GM23338 (cell line): ENCODE measurements around the gene ERC2. TPM values are rescaled to one million over a fixed set of nuclear protein-coding genes. Genes with fewer than 3 reads are reported as not detected.

ENCODE experiments used
- ATAC-seq: fragments of 200-7000 bp; cut with Tn5 transposase; 3 replicates; pipeline ENCODE4 v1.9.1; 2020
- DNase-seq: peaks from one replicate; pipeline ENCODE4 v3.0.0-alpha.2; 2015; ENCODE audit warnings: low spot score
- H2AFZ ChIP-seq: fragments of 200-600 bp; sonication (generic); 2 replicates; pipeline ENCODE4 v1.8.0; 2016; ENCODE audit warnings: antibody characterized with exemption, mild to moderate bottlenecking, moderate library complexity
- H3F3A ChIP-seq: fragments of 200-600 bp; sonication (generic); replicated peaks from 2 replicates; pipeline ENCODE4 v1.8.0; 2017; ENCODE audit warnings: antibody characterized with exemption, mixed run types, low read depth
- H3K27ac ChIP-seq: fragments of 200-600 bp; sonication (generic); 2 replicates; pipeline ENCODE4 v1.6.1; 2016; ENCODE audit warnings: low read depth
- H3K27me3 ChIP-seq: fragments of 200-600 bp; sonication (generic); 2 replicates; pipeline ENCODE4 v1.8.0; 2016; ENCODE audit warnings: mild to moderate bottlenecking, mixed run types, moderate library complexity; ENCODE audit not compliant: insufficient read depth
- H3K36me3 ChIP-seq: fragments of 200-600 bp; sonication (generic); 2 replicates; pipeline ENCODE4 v1.8.0; 2016; ENCODE audit warnings: mild to moderate bottlenecking; ENCODE audit not compliant: insufficient read depth
- H3K4me1 ChIP-seq: fragments of 200-600 bp; sonication (generic); 2 replicates; pipeline ENCODE4 v1.8.0; 2016; ENCODE audit warnings: mild to moderate bottlenecking, moderate library complexity; ENCODE audit not compliant: insufficient read depth
- H3K4me2 ChIP-seq: fragments of 200-600 bp; sonication (generic); 2 replicates; pipeline ENCODE4 v1.7.1; 2017; ENCODE audit warnings: mixed run types
- H3K4me3 ChIP-seq: fragments of 200-600 bp; sonication (generic); 2 replicates; pipeline ENCODE4 v1.6.1; 2016; ENCODE audit warnings: mixed run types
- H3K79me2 ChIP-seq: fragments of 200-600 bp; sonication (generic); replicated peaks from 2 replicates; pipeline ENCODE4 v1.8.0; 2017; ENCODE audit warnings: mild to moderate bottlenecking; ENCODE audit not compliant: insufficient read depth
- H3K9me2 ChIP-seq: fragments of 200-600 bp; sonication (generic); 2 replicates; pipeline ENCODE4 v1.8.0; 2017; ENCODE audit not compliant: insufficient read depth
- H4K20me1 ChIP-seq: fragments of 200-600 bp; sonication (generic); replicated peaks from 2 replicates; pipeline ENCODE4 v1.8.0; 2017; ENCODE audit warnings: mild to moderate bottlenecking; ENCODE audit not compliant: insufficient read depth
- H3K27ac Mint-ChIP-seq: 2 replicates; pipeline ENCODE4 v1.8.0; 2020; ENCODE audit warnings: inconsistent platforms, mild to moderate bottlenecking, moderate library complexity, mixed read lengths
- H3K27me3 Mint-ChIP-seq: 3 replicates; pipeline ENCODE4 v1.8.0; 2022; ENCODE audit warnings: low read depth, mild to moderate bottlenecking, moderate library complexity, mixed read lengths, inconsistent platforms; ENCODE audit not compliant: insufficient read depth, poor library complexity
- H3K36me3 Mint-ChIP-seq: 3 replicates; pipeline ENCODE4 v1.8.0; 2021; ENCODE audit warnings: low read depth, mild to moderate bottlenecking, inconsistent platforms, moderate library complexity, mixed read lengths
- H3K4me1 Mint-ChIP-seq: 3 replicates; pipeline ENCODE4 v1.8.0; 2020; ENCODE audit warnings: mild to moderate bottlenecking, inconsistent platforms, mixed read lengths
- H3K4me3 Mint-ChIP-seq: 3 replicates; pipeline ENCODE4 v1.8.0; 2021; ENCODE audit warnings: moderate library complexity, mild to moderate bottlenecking, inconsistent platforms, mixed read lengths
- H3K9me3 Mint-ChIP-seq: 3 replicates; pipeline ENCODE4 v1.8.0; 2020; ENCODE audit warnings: moderate library complexity, mild to moderate bottlenecking, inconsistent platforms, mixed read lengths
- STAT1 ChIP-seq: IDR thresholded peaks from one replicate; pipeline ENCODE4 v1.6.1; 2016; ENCODE audit warnings: antibody characterized with exemption; ENCODE audit not compliant: unreplicated experiment
- ZNF114 ChIP-seq: fragments of 250-450 bp; sonication (Bioruptor Pico); IDR thresholded peaks from 2 replicates; pipeline ENCODE4 v1.5.0; 2020; ENCODE audit warnings: mild to moderate bottlenecking, moderate library complexity
- ZNF331 ChIP-seq: fragments of 250-450 bp; sonication (Bioruptor Pico); IDR thresholded peaks from 2 replicates; pipeline ENCODE4 v1.5.0; 2020; ENCODE audit warnings: low read depth, mild to moderate bottlenecking, moderate library complexity
- polyA plus RNA-seq: library from polyadenylated mRNA; unstranded; fragments of >200 nt; fragmentation: Nextera tagmentation; extraction: Ambion mirVana; gene quantifications from 2 replicates; pipeline ENCODE4 v1.2.1, GENCODE V29; 2016
- total RNA-seq: library from RNA; depleted of rRNA; stranded (reverse); fragments of >200 nt; shearing (Covaris generic); gene quantifications from 2 replicates; pipeline ENCODE4 v1.2.3, GENCODE V29; 2014
- TF ChIP-seq, protein P1 (sequence below): IDR thresholded peaks from one replicate; pipeline ENCODE4 v1.6.1; 2018; ENCODE audit warnings: antibody characterized with exemption; ENCODE audit not compliant: unreplicated experiment
- TF ChIP-seq, protein P2 (sequence below): fragments of 250-450 bp; sonication (Bioruptor Pico); IDR thresholded peaks from 2 replicates; pipeline ENCODE4 v1.5.0; 2020; ENCODE audit warnings: mild to moderate bottlenecking, moderate library complexity

Gene ERC2
- total and polyA plus RNA-seq, 2 experiments from 2014 or later, result 11.8 to 13.7 TPM

DNA sequence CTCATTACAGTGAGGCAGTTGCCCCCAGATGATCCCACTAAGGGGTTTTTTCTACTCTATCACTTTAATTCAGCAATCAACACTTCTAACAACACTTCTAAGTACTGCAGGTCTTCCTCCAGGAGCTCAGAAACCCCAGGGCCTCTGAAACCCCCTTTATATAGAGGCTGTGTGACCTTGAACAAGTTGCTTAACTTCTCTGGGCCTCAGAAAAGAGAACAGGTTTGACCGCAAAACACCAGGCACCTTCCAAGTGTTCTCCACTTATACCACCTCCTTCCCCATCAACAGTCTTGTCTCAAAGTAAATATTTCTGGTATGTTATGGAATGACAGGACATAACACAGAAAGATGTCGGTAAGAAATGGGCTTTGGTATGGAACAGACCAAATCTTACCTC is 895.5 kb downstream of the ERC2 start:
- H3K27me3 Mint-ChIP-seq, result peaks cover 18% of the 10 kb centered on the region
- Histone ChIP-seq H3K27ac (peak overlapping the region; percentile 91), H3K9me2 (0 out of 2 replicates have a peak, but pooled peaks cover 3% of the 10 kb centered on the region), H3K36me3 (no peaks in the 10 kb centered on the region), H2AFZ (no peak overlapping the region), H3F3A (peaks cover 10% of the 10 kb centered on the region; the same call in 1 of the 2 replicates), H3K79me2 (no peaks in the 10 kb centered on the region), H3K4me3 (no peak overlapping the region), H3K4me2 (no peak overlapping the region), H3K4me1 (peaks cover 26% of the 10 kb centered on the region), H3K27me3 (no peaks in the 10 kb centered on the region), H4K20me1 (no peaks in the 10 kb centered on the region)
- TF ChIP-seq, protein P1, sequence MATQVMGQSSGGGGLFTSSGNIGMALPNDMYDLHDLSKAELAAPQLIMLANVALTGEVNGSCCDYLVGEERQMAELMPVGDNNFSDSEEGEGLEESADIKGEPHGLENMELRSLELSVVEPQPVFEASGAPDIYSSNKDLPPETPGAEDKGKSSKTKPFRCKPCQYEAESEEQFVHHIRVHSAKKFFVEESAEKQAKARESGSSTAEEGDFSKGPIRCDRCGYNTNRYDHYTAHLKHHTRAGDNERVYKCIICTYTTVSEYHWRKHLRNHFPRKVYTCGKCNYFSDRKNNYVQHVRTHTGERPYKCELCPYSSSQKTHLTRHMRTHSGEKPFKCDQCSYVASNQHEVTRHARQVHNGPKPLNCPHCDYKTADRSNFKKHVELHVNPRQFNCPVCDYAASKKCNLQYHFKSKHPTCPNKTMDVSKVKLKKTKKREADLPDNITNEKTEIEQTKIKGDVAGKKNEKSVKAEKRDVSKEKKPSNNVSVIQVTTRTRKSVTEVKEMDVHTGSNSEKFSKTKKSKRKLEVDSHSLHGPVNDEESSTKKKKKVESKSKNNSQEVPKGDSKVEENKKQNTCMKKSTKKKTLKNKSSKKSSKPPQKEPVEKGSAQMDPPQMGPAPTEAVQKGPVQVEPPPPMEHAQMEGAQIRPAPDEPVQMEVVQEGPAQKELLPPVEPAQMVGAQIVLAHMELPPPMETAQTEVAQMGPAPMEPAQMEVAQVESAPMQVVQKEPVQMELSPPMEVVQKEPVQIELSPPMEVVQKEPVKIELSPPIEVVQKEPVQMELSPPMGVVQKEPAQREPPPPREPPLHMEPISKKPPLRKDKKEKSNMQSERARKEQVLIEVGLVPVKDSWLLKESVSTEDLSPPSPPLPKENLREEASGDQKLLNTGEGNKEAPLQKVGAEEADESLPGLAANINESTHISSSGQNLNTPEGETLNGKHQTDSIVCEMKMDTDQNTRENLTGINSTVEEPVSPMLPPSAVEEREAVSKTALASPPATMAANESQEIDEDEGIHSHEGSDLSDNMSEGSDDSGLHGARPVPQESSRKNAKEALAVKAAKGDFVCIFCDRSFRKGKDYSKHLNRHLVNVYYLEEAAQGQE, result no peak
- TF ChIP-seq ZNF331 (CRISPR knock-in tag), result no peak
- no peak for TF ChIP-seq STAT1
- TF ChIP-seq ZNF114 (CRISPR knock-in tag), result no peak
- TF ChIP-seq, protein P2, sequence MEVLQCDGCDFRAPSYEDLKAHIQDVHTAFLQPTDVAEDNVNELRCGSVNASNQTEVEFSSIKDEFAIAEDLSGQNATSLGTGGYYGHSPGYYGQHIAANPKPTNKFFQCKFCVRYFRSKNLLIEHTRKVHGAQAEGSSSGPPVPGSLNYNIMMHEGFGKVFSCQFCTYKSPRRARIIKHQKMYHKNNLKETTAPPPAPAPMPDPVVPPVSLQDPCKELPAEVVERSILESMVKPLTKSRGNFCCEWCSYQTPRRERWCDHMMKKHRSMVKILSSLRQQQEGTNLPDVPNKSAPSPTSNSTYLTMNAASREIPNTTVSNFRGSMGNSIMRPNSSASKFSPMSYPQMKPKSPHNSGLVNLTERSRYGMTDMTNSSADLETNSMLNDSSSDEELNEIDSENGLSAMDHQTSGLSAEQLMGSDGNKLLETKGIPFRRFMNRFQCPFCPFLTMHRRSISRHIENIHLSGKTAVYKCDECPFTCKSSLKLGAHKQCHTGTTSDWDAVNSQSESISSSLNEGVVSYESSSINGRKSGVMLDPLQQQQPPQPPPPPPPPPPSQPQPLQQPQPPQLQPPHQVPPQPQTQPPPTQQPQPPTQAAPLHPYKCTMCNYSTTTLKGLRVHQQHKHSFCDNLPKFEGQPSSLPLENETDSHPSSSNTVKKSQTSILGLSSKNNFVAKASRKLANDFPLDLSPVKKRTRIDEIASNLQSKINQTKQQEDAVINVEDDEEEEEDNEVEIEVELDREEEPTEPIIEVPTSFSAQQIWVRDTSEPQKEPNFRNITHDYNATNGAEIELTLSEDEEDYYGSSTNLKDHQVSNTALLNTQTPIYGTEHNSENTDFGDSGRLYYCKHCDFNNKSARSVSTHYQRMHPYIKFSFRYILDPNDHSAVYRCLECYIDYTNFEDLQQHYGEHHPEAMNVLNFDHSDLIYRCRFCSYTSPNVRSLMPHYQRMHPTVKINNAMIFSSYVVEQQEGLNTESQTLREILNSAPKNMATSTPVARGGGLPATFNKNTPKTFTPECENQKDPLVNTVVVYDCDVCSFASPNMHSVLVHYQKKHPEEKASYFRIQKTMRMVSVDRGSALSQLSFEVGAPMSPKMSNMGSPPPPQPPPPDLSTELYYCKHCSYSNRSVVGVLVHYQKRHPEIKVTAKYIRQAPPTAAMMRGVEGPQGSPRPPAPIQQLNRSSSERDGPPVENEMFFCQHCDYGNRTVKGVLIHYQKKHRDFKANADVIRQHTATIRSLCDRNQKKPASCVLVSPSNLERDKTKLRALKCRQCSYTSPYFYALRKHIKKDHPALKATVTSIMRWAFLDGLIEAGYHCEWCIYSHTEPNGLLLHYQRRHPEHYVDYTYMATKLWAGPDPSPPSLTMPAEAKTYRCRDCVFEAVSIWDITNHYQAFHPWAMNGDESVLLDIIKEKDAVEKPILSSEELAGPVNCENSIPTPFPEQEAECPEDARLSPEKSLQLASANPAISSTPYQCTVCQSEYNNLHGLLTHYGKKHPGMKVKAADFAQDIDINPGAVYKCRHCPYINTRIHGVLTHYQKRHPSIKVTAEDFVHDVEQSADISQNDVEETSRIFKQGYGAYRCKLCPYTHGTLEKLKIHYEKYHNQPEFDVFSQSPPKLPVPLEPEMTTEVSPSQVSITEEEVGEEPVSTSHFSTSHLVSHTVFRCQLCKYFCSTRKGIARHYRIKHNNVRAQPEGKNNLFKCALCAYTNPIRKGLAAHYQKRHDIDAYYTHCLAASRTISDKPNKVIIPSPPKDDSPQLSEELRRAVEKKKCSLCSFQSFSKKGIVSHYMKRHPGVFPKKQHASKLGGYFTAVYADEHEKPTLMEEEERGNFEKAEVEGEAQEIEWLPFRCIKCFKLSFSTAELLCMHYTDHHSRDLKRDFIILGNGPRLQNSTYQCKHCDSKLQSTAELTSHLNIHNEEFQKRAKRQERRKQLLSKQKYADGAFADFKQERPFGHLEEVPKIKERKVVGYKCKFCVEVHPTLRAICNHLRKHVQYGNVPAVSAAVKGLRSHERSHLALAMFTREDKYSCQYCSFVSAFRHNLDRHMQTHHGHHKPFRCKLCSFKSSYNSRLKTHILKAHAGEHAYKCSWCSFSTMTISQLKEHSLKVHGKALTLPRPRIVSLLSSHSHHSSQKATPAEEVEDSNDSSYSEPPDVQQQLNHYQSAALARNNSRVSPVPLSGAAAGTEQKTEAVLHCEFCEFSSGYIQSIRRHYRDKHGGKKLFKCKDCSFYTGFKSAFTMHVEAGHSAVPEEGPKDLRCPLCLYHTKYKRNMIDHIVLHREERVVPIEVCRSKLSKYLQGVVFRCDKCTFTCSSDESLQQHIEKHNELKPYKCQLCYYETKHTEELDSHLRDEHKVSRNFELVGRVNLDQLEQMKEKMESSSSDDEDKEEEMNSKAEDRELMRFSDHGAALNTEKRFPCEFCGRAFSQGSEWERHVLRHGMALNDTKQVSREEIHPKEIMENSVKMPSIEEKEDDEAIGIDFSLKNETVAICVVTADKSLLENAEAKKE (CRISPR knock-in tag), result no peak
- H3K36me3 Mint-ChIP-seq, result peaks cover 3% of the 10 kb centered on the region; the same call in 1 of the 3 replicates
- no peak for ATAC-seq
- no peak overlapping the region for H3K4me3 Mint-ChIP-seq
- peaks cover 42% of the 10 kb centered on the region for H3K4me1 Mint-ChIP-seq
- DNase-seq, result no peak
- no peak overlapping the region for H3K27ac Mint-ChIP-seq
- H3K9me3 Mint-ChIP-seq, result no peaks in the 10 kb centered on the region; the same call in 1 of the 3 replicates
